GM19455 (cell line): ENCODE data around the gene SMIM22.

ENCODE experiments used
- ATAC-seq: cut with Tn5 transposase; IDR thresholded peaks from one replicate; pipeline ENCODE4 v1.9.1; 2021; ENCODE audit not compliant: unreplicated experiment

The SMIM22 gene

DNA sequence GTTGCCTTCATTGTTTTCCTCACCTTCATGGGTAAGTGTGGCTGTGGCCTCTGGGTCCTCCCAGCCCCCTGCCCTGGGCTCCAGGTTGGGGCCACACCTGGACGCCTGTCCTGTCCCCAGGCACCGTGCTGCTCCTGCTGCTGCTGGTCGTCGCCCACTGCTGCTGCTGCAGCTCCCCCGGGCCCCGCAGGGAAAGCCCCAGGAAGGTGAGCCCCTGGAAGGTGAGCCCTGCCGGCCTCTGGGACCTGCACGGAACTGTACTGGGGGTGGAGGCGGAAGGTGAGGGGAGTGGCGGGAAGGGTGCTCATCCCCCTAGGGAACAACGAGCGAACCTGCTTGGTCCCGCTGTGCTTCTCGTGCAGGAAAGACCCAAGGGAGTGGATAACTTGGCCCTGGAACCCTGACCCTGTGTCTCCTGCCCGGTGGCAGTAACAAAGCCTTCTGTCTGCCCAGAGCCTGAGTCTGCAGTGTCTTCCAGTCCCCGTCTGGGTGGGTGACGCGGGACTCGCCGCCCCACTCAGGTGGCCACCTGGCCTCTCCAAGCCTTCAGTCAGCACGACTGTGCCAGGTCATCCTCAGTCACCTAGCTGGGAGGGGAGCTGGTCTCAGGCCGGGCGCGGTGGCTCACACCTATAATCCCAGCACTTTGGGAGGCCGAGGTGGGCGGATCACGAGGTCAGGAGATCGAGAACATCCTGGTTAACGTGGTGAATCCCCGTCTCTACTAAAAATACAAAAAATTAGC lies 831 bp downstream of the SMIM22 start:
- no peak for ATAC-seq

DNA sequence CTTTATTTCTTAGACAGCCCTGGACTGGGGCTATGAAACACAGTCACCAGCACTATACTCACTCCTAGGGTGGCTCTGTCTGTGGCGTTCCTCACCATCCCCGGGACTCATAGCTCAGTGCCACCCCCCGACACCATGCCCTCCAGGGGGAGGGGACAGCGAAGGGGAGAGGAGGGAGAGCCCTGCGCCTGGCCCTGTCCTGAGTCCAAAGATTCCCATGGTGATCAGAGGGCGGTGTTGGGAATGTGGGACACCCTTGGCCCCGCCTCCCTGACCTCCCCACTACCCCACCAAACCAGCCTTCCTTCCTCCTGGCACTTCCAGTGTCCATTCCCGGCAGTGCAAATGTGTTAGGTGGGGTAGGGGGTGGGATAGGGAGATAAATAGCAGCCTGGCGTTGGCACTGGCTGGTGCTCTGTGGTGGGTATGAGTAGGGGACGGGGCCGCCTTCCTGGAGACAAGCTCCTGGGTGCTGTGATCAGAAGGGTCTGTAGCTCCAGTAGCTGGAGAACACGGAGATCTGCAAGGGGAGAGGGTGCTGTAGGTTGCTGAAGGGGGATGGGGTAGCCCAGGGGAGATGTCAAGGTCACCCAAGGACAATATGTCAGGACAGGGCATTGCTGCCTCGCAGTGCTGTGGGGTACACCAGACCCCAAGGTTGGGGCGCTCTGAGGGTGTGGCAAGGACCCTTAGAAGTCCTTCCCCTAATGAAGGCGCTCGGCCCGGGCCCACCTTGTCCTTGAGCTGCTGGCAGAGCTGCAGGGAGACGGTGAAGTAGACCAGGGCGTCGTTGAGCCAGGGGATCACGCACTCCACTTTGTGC lies 2.0 kb downstream of the SMIM22 start:
- no peak for ATAC-seq

DNA sequence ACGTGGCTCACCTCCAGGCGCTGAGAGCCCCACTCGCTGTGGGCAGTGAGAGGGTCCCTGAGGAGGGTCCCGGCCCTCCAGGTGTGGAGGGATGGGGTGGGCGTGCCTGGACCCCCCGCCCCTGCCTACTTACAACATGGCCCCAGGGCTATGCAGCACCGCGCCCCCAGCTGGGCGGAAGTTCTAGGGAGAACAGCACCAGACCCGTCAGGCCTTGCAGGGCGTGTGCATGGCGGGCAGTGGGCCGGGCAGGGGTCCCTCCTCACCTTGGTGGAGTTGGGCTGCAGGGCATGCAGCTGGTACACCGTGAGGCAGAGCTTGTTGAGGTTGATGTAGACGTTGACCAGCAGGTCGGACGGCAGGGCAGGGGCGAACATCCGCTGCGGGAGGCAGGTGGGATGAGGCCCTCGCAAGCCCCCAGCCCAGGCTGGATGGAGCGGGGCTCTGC lies 2.7 kb downstream of the SMIM22 start:
- no peak for ATAC-seq

DNA sequence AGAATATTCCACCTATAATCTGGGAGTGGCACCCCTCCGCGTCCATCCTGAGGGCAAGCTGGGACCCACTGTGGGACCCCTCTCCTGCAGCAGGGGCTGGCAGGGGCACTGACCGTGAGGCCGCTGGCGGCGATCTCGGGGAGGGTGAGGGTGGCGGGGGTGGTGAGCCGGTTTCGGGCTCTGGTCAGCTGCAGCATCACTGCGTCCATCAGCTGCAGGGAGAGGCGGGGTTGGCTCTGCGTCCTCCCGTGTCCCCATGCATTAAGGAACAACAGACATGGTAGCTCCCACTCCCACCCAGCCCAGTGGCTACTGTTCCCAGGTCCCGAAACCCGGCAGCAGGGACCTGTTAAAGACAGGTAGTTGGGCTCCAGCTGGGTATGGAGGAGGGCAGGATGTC lies 3.3 kb downstream of the SMIM22 start:
- ATAC-seq = no peak

DNA sequence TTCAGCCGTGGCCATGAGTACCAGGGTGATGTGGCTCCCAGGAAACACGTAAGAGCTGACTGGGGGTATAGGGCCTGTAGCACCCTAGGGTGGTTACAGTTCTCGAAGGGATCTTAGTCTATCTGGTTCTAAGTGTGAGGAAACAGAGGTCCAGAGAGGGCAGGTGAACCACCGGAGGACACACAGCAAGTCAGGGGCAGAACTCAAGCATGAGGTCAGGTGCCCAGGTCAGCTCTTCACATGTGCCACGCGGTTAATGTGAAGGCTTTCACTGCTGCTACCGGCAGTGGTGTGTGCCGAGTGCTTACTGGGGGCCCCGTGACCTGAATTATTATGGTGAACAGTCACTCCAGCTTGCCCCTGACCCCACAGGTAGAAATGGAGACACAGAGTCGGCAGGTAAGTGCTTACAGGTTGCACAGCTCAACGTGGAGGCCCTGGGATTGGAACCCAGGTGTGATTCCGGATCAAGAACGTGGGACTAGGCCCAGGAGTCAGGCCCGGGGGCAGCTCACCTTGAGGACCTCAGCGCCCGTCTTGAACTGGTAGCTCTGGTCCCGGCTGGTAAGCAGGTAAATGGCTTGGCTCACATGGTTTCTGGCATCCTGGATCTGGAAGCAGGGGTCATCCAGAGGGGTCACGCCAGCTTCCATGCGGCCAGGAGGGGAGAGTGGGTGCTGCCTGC lies 4.1 kb downstream of the SMIM22 start:
- no peak for ATAC-seq

DNA sequence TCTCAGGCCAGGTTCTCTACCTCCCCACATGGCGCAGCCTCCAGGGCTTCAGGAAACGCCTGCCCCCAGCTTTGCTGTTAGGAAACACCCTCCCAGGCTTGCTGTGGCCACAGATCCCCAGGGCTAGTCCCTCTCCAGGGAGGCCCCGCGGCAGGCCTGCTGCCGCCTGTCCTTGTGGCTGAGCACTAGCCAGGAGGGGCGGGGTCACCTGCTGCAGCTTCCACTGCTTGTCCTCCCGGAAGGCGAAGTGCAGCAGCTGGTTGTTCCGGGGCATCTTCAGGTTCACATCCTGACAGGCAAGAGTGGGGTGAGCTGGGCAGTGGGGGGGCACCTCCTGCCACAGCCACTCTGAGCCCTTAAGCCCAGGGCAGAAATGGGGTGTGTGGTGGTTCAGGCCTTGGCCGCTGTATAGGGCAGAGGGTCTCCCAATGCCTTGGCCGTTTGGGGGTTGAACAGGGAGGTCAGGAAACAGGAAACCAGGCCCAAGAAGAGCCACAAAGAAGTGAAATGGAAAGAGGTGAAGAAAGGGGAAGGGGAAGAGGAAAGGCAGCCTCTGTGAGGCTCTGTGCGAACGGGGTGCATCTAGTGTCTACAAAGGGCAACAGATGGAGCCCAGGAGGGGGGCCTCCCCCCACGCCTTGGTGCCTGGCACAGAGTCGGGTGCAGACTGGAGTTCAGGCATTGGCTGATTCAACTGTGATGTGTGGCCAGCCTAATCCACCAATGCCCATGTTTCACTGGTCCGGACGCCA lies 5.3 kb downstream of the SMIM22 start:
- no peak for ATAC-seq

DNA sequence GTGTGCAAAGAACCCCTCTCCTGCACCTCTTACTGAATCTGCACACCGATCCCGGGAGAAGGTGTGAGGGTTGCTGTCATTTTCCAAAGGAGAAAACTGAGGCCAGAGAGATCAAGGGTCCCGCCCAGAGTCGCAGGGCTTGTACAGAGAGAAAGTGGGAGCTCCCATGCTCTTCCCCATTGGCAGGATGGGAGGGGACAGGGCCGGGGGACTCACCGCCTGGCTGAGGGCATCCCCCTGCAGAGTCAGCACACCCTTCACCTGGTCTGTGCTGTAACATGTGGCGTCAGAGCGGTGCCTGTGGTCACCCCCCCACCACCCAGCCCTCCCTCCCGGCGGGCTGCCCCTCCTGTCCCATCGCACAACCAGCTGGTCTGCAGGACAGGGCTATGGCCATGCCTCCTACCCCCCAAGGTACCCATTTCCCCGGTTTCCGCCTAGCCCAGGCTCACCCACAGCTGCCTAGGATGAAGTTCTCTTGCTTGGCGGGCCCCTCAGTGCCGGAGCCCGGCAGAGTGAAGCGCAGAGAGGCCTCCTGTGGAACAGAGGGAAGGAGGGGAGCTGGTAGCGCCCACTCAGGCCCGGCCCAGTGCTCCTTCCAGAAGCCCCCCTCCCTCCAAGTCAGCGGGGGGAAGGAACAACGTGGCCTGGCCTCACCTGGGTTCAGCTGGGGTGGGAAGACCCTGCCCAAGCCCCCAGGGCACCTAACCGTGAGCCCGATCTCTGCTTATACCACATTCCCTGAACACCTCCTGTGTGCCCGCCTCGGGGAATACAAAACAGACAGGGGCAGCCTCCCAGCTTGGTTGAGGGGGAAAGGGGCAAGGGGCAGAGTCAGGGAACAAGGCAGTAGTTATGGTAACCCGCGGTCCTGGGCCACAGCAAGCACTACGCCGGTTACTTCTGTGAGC lies 6.1 kb downstream of the SMIM22 start:
- ATAC-seq = no peak

DNA sequence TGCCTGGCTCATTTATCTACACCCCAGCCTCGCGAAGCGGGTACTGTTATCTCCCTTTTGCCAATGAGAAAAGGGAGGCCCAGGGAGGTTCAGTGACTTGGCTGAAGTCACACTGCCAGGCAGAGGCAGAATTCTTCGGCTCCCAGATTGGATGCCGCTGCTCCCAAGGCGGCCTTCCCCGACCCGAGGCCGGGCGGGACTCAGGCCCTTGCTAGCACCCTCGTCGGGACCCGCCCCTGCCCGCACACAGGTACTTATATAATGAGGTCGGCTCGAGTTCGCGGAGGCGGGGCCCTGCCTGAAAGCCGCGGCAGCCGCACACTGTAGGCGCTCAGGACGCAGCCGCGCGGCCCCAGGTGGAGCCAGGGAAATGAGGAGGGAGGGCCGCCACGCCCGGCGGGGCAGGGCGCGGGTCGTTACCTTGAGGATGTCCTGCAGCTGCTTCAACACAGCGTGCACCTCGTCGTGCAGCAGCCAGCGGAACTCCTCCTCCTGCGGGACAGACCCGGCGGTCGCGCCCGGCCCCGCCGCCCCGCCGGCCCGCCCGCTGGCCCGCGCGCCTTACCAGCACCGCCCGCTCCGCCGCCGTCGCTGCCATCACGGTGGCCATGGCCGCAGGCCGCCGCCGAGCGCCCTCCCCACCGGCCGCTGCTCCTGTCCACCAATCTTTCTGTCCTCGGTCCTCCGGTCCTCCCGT lies 6.9 kb downstream of the SMIM22 start, which contains the start of gene ROGDI:
Gene ROGDI (minus strand): TSS at position 672 of the 697 bp plus-strand sequence. CDS start 62 bp downstream, at position 610.
- peak; percentile 63 for ATAC-seq

DNA sequence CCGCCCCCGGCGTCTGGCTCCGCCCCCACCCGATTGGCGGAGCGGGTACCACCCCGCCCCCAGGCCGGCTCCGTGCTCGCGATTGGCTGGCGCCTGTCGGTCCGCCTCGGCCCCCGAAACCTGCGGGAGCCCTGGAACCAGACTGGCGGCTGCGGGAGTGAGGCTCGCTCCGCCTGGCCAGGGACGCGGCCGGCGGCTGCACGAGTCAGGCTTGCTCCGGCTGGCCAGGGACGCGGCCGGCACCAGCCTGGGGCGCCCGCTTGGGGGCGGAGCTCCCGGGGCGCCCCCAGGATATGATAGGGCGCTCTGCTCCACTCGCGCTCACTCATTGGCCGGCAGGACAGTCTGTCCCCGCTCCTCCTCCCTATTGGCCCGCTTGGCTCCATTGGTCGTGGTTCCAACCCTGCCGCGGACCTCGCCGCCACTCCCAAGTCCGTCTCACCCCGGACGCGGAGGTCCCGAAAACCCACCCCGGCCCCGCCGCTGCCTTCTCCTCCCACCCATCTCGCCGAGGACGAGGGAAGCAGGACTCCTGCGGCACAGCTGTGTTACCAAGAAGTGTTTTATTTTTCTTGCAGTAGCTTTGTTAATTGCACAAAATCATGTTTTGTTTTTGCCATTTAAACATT lies 7.6 kb downstream of the SMIM22 start:
- ATAC-seq = peak; percentile 88

DNA sequence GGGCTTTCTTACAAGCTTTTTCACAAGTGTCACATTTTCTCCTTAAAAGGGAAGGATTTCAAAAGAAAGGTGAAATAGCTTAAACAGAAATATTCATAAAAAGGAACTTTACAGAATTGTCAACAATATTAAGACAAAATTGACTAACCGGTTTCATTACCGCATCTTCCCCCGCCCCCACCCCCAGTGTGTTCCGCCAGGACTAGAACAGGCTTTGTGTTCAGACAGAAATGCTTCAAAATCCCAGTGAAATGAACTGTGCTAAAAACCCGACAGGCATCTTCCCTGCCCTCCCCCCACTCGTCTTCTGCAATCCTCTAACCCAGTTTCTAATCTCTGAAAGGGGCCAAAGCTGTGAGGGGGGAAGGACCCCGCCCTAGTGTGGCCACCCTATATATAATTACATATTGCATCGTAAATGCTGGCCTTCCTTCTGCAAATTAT lies 8.3 kb downstream of the SMIM22 start:
- no peak for ATAC-seq

DNA sequence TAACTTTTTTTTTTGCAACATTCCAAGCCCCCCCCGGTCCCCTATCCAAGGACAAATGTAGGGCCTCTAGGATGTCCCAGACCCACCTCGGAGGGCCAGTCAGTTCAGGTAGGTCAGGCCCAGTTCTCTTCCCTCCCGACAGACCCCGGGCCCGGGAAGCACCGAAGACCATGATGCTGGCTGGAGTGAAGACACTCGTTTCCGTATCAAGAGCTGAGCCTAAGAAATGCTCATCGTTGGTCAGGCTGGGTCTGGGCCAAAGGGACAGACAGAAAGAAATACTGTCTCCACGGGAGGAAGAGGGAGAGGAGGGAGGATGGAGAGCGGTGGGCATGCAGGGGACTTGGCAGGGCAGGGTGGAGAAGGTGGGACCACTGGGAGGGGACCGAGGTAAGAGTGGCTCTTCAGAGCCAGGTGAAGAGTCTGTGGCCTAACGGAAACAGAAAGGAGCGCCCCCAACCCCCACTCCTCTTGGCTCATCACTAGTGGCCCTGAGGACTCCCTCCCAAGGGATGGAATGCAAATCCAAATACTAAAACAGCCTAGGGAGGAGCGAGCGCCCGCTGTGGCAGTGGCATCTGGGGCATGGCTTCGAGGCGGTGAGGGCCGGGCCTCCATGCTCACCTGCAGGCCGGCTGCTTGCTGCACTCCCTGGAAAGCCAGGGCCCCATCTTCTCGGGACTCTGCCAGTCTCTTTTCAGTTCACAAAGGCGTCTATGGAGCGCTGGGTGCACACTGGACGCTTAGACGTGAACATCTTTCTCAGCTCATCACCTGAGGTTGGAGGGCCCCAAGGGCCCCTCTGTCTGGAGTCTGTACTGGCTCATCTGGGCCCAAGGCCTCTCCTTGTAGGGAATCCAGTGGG lies 9.0 kb downstream of the SMIM22 start:
- ATAC-seq = no peak

DNA sequence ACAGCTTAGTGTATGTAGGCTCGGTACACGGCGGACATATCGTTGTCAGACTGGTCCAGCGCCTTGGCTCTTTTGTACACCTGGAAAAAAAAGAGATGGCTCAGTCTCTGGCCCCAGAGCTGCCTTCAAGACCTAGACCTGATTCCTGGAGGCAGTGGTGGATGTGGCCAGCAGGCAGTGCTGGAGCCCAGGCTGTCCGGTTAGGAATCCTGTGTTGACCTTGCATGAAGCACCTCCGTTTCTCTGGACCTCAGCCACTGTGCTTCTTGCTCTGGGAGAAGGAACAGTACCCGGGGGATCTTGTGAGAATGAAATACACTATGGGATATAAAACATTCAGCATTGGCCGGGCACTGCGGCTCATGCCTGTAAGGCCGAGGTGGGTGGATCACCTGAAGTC lies 10.1 kb downstream of the SMIM22 start:
- no peak for ATAC-seq

DNA sequence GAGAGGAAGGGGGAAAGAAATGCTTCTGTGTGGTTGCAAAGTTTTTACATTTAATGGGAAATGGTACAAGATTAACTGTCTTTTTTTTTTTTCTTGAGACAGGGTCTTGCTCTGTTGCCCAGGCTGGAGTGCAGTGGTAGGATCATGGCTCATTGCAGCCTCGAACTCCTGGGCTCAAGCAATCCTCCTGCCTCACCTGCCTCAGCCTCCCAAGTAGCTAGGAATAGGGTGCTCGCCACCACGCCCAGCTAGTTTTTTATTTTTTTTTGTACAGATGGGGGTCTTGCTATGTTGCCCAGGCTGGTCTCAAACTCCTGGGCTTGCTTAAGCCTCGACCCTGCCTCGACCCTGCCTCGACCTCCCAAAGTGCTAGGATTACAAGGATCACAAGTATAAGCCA lies 11.1 kb downstream of the SMIM22 start:
- no peak for ATAC-seq

DNA sequence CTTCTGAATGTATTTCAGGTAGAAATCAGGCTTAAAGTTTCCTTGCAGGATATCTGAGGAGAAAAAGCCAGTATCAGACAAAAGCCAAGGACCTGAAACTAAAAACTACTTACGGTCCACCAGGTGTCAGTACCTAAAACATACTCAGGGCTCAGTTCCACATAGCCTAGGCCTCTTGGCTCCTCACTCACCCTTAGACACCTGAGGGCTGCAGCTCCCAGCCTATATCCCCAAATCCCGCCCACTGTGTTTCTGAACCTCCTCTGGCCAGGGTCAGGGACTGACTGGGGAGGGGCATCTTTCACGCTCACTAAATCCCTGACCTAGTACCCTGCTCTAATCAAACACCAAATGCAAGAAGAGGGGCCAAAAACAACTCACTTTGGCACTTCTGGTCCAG lies 16.1 kb downstream of the SMIM22 start:
- ATAC-seq = no peak

DNA sequence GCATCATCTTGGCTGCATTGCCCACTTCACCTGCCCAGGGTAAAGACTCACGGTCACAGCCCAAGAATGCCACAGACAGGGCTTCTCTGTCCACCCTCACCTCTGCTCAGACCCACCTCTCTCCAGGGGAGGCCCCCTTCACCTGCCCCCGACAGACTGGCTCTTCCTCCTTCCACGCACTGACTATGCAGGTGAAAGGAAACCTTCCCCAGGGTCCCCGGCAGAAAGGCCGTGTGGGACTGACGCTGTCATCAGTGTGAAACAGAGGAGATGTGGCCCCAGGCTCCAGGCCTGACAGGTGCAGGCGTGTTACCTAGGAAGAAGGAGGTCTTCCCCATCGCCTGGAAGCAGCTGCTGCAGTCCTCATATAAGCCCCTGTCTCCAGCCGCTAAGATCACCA lies 16.6 kb downstream of the SMIM22 start:
- no peak for ATAC-seq

DNA sequence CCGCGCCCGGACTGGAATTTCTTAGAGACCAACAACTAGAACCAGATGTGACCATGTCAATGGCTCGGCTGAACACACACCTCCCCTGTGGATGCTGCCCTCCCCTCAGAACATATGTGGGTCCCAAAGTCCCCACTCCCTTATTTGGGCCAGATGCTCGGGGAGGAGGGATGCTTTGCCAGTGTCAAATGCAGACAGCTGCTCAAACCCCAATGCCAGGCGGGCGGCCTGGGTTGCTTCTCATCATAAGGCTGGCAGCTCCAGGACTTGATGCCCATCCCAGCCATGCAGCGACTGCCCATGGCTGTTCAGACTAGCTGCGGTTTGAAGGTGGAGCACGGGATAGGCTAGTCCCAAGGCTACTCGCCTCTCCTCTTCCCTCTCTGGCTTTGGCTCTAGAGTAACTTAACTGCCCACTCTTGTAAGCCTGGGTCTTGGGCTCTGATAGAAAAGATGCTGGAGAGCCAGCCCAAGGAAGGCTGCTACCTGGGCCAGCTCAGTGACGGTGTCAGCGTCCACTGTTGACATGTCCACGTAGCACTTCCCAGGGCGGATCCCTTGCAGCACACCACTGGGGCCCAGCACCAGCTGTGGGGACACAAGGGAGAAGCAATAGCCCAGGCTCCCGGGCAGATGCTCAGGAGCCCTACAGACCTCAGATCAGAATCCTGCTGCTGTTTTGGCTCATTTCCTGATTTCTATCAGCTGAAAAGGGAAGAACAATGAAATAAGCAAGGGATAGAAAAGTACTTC lies 18.3 kb downstream of the SMIM22 start:
- no peak for ATAC-seq

DNA sequence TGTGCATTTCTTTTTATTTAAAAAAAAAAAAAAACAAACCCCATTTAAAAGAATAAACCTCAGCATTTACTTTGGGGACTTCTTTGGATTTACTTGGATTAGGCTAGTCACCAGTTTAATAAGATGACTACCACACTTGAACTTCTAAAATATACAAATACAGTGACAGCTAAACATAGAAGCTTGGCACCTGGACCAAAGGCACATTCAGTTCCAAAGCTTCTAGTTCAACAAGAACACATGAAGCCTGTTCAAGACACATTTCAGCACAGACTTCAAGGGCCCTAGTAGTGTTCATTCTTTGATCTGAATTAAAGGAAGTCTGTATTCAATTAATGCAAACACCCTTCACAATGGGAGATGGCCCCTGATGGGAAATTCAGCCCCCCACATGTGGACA lies 18.9 kb downstream of the SMIM22 start:
- no peak for ATAC-seq
